Limb (tissue), 2 donors: Measurements from ENCODE around the gene EME1.
"Not testable (repeated sequence)": the region's sequence is repeated elsewhere in the genome, so short reads cannot be mapped to it uniquely, and the experiment has no call there.

Experiments
- DNase-seq, 2 donors: peaks; one replicate each; pipeline ENCODE4 v3.0.0-alpha.2; 2016; ENCODE audit errors: extremely low spot score in 2 of 2

Gene EME1

GRCh38 chr17:50372758-50373556 is at the start of gene EME1, which contains the start of gene MRPL27:
Gene EME1, plus strand, starts transcription at chr17:50373229. Its CDS starts 1,980 bp downstream, at chr17:50375209.
Gene MRPL27, minus strand, starts transcription at chr17:50373184. Its CDS starts 14 bp downstream, at chr17:50373170.
- DNase-seq: peak; percentile 91 to 93

- DNase-seq: no peak
Measured at GRCh38 chr17:50325906-50326305, 47.1 kb upstream of the EME1 start.

GRCh38 chr17:50326831-50327364 is 46.1 kb upstream of the EME1 start:
- DNase-seq: no peak

DNA sequence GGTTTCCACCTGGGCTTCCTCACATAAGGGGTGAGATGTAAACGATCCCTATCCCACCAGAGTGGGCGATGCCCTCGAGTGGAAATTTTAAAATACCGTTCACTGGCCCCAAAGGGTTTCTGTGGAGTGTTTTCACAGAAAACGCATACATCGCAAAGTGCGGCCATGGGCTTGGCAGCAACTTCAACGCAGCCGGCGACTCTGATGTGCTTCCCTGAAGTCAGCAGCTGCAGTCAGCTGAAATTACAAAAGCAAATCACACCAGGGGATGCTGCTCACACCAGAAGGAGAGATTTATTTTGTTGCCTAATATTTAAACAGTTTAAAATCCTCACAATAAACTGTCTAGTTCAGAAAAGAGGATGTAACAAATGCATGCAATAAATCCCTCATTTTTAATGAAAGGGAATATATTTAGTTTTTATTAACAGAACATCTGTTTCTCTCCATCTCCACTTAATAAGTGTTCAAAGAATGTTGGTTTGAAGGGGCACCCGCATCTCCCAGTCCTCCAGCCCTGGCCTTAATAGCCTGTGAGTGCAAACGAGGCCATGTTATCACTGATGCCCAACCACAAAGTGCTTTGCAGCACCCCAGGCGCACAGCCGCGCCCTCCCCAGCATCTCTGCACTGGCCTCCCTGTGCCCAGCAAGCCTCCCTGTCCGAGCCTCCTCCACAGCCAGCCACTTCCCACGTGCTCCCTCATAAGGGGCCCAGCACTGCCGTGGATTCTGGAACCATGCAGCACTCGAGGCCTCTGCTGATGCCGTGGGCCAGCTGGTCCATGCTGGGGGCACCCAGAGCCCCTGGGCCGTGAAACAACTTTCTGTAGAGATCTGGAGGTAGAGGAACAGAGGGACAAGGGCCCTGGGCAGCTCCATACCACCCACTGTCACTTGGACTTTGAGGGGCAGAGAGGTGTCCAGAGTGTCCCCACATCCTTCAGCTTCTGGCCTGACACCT is 44.4 kb upstream of the EME1 start:
- peak in 1 of 2 donors; percentile 73 for DNase-seq

- no peak for DNase-seq
Measured at GRCh38 chr17:50329716-50330115, 43.3 kb upstream of the EME1 start.

GRCh38 chr17:50330151-50330775 is 42.8 kb upstream of the EME1 start:
- no peak for DNase-seq

DNA sequence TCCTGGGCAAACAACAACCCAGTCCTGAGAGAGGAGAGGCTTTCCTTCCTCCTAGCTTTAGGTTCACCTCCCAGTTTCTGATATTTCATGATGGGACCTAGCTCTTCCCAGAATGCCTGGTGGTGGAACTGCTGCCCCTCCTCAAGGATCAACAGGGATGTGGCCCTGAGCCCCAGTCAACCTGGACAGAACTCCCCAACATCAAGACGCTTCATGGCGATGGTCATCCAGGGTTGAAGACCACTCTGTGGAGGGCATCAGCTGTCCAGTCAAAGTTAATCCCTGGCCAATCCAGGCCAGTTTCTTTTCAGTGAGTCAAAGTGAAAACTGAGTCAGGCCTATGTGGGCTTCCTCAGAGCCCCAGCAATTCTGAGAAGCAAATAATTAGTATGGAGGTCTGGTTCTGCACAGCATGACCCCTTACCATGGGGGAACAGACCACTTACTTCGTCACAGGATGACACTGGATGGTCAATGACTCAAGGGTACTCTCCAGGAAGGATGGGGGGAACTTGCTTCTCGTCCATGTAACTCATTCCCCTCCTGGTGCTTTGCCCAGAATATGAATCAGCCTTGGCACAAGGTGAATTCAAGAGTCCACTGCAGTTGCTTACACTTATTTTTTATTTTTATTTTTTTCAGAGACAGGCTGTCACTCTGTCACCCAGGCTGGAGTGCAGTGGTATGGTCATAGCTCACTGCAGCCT is 41.8 kb upstream of the EME1 start:
- no peak for DNase-seq

DNA sequence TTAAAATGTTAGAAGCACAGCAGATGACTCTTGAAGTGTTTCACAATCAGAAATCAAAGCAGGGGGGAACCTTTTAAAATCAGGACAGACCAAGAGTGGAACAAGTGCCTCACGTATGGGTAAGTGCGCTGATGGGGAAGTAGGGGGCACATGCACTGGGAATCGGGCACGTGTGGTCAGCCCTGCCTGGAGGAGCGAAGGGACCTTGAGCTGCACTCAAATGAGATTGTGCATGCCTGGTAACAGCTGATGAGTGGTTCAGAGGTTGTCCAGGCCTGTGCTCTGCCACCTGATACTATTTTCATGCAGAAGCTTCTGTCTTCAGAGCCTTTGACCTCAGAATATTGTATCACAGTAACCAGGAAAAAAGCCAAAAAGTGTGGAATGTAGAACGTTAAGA is 40.8 kb upstream of the EME1 start:
- DNase-seq: no peak

DNA sequence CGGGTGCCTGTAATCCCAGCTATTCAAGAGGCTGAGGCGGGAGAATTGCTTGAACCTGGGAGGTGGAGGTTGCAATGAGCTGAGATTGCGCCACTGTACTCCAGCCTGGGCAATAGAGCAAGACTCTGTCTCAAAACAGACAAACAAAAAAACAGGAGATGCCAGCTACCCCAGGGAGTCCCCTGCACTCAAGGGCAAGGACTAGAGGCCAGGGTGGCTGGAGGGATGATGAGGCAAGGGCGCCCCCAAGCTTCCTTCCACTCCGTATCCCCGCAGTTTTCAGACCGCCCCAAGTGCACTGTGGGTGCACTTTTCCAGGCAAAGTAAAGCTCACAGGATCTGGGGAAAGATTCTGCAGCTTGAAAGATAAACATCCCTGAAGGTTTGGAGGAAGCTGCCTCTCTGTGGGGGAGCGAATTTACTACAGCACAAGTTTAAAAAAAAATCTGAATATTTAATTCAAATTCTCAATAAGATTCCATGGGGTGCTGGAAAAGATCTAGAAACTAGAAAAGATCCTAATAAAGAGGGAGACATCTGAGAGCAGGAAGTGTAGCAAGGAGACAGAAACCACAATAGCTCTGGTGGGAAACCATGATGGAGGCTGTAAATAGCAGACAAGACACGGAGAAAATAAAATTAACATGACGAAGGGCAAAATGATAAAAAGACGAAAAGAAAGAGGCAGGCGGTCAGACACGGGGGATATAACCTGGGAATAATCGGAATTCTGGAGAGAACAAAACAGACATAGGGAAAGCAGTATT is 39.6 kb upstream of the EME1 start:
- not testable (repeated sequence) for DNase-seq

DNA sequence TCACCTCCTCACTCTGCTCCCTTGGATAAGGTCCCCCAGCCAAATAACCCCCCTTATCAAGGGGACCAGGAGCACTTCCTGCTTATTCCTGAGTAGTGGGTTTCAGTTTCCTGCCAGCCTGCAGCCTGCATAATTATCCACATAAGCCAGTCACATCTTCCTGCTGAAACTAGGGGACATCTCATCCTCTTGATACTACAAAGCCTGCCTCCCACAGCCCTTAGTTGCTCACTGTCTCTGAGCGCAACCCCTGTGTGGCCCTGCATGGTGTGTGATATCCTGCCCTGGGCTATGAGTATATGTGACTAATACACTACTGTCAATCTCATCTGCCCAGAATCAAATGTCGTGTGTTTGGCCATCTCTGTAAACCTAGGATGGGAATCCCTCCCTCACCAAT is 35.1 kb upstream of the EME1 start:
- no peak for DNase-seq

DNA sequence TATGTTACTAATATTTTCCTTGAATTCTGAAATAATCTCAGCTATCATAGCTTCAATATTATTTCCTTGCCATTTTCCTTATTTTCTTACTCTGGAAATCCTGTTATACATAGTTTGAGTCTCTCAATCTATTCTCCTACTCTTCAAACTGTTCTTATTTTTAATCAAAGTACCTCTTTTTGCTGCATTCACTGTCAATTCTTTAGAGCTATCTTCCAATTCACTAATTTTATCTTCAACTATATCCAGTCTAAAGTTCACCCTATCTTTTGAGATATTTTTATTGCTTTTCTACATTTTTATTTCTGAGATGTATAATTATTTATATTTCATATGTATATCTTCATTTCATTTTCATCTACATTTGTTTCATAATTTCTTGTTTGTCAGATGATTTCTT is 34.4 kb upstream of the EME1 start:
- DNase-seq: no peak

- DNase-seq: no peak
Measured at GRCh38 chr17:50339381-50339780, 33.6 kb upstream of the EME1 start.

DNA sequence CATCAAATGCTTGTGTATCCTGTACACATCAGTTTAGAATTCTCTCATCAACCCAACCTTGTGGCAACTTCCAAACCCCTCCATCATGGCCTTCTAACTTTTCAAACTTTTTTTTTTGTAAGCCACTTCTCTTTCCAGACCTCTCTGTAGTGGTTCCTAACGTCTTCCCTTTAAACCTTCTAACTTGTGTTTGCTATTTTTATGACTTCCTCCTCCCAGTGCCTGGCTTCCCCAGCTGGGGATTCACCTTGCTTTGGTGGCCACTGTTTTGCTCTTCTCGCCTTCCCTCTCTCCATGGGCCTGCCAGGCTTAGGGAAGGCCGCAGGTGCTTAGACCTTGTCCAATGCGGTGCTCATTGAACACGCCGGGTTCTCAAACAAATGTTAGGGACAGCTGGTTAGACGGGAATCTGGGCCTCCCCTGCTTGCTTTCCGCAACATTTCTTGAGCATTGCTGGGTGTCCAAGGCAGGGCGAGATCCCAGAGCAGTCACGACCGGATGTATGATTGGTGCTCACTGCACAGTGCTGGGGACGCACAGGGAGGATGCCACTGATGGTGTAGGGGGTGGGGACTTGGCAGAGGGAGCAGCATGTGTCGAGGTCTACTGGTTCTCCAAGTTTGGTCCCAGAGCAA is 28.2 kb upstream of the EME1 start:
- DNase-seq: peak in 1 of 2 donors; percentile 30

DNA sequence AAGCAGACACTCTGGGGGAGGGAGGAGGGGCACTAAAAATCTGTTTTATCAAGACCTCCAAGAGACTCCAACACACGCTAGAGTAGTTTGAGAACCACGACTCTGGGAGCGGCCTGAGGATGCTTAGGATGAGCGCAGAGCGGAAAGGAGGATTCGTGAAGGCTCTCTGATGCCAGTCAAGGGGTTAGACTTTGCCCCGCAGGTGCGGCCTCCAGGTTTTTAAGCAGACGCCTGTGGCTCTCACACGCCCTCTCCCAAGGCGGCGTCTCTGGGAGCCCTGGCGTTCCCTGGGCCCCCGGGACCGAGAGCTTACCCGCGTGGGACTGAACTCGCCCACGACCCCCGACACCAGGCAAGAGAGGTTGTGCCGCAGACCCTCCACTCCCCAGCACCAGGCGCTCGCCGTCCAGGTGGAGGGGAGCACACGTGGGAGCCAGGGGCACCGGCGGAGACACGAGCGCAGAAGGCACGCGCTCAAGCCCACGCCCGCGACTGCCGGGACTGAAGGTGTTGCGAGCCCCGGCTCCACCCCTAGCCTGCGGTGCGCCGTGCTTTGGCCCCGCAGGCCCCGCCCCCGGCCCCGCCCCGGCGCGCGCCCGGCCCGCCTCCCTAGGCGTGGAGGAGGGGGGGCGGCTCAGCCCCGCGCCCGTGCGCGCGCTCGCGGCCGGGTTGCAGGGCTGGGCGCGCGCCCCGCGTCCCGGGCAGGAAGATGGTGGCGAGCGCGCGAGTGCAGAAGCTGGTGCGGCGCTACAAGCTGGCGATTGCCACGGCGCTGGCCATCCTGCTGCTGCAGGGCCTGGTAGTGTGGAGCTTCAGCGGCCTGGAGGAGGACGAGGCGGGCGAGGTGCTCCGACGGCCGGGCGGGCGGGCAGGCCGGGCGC is 27.4 kb upstream of the EME1 start, which contains the start of gene XYLT2:
XYLT2 (plus strand) TSS at position 695 of the 881 bp plus-strand sequence; CDS start at position 710, 15 bp downstream.
- peak; percentile 84 to 93 for DNase-seq

- DNase-seq: peak in 1 of 2 donors; percentile 46
Measured at GRCh38 chr17:50346313-50347116, 26.5 kb upstream of the EME1 start.

- DNase-seq: peak in 1 of 2 donors; percentile 44
Measured at GRCh38 chr17:50347117-50347893, 25.7 kb upstream of the EME1 start.

GRCh38 chr17:50347894-50348291 is 25.1 kb upstream of the EME1 start:
- no peak for DNase-seq
